Astrocyte (in vitro differentiated cells and primary cell): ENCODE measurements around the gene SLC35F6.

Experiments
- EZH2 ChIP-seq: IDR thresholded peaks from 2 replicates; pipeline ENCODE4 v1.6.1; 2012; ENCODE audit warnings: mild to moderate bottlenecking, low read length, inconsistent platforms; ENCODE audit not compliant: insufficient read depth
- TF ChIP-seq, protein P1 (sequence below): IDR thresholded peaks from 2 replicates; pipeline ENCODE4 v1.5.1; 2011; ENCODE audit warnings: low read depth, mild to moderate bottlenecking, inconsistent platforms, low read length, moderate library complexity; ENCODE audit not compliant: insufficient read depth

DNA sequence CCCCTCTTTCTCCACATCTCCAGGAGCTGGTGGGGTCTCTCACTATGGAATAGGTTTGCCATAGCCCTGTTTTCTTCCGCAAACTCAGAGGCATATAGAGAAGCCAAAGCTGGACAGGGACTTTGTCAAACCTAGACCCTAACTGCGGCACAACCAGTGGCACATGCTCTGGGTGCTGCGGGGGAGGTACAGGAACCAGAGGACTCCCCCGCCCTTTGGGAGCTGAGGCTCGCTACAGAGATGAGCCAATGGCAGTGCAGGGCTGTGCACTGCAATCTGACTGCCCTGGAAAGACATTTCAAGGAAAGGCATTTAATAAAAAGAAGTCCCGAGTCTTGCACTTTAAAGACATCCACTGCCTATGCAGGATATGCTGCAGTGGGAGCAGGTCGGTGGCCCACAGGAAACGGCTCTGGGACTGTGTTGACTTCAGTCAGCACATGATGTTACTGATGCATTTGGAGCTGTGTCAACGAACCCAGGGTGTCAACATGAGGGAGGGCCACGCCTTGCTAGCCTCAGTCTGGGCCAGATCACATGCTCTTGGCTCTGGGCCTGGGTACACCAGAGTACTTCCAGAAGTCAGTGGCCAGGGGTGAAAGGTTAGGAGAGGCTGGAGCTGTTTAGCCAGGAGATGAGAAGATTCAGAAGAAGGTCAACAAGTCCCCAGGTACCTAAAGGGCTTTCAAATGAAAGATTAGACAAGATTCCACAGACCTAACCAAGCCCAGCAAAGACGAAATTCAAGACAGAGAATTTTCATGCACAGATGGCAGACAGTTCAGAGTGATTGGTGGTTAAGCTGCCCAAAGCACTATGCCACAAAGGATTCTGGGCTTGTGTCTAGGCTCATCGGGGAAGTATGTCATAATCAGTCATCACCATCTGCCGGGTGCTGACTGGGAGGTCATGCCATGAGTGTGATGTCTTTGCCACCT is 8.2 kb downstream of the SLC35F6 start:
- TF ChIP-seq, protein P1, sequence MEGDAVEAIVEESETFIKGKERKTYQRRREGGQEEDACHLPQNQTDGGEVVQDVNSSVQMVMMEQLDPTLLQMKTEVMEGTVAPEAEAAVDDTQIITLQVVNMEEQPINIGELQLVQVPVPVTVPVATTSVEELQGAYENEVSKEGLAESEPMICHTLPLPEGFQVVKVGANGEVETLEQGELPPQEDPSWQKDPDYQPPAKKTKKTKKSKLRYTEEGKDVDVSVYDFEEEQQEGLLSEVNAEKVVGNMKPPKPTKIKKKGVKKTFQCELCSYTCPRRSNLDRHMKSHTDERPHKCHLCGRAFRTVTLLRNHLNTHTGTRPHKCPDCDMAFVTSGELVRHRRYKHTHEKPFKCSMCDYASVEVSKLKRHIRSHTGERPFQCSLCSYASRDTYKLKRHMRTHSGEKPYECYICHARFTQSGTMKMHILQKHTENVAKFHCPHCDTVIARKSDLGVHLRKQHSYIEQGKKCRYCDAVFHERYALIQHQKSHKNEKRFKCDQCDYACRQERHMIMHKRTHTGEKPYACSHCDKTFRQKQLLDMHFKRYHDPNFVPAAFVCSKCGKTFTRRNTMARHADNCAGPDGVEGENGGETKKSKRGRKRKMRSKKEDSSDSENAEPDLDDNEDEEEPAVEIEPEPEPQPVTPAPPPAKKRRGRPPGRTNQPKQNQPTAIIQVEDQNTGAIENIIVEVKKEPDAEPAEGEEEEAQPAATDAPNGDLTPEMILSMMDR, result no peak
- no peak for TF ChIP-seq EZH2
